Fibroblast of lung (primary cell): ENCODE results near the gene AMFR. TPM values are rescaled to one million over a fixed set of nuclear protein-coding genes. Genes with fewer than 3 reads are reported as not detected.

Source experiments
- DNase-seq, 2 donors: peaks; one replicate each; pipeline versions ENCODE4 v3.0.0 to v3.0.0-alpha.2; 2010; ENCODE audit warnings: low read depth in 2 of 2
- H2AFZ ChIP-seq: 2 replicates; pipeline ENCODE4 v1.5.1; 2012; ENCODE audit warnings: low read length, control low read depth, inconsistent platforms
- H3K27ac ChIP-seq: 2 replicates; pipeline ENCODE4 v1.5.1; 2011; ENCODE audit warnings: low read length, control low read depth; ENCODE audit not compliant: insufficient read depth
- H3K27me3 ChIP-seq: 2 replicates; pipeline ENCODE4 v1.5.1; 2011; ENCODE audit warnings: mild to moderate bottlenecking, low read length; ENCODE audit not compliant: control insufficient read depth, insufficient read depth
- H3K36me3 ChIP-seq: 2 replicates; pipeline ENCODE4 v1.5.1; 2011; ENCODE audit warnings: low read length; ENCODE audit not compliant: control insufficient read depth, insufficient read depth
- H3K4me1 ChIP-seq: 2 replicates; pipeline ENCODE4 v1.5.1; 2011; ENCODE audit warnings: low read length; ENCODE audit not compliant: control insufficient read depth, insufficient read depth; ENCODE audit errors: extremely low read depth
- H3K4me2 ChIP-seq: 2 replicates; pipeline ENCODE4 v1.5.1; 2011; ENCODE audit warnings: low read length, control low read depth; ENCODE audit not compliant: insufficient read depth; ENCODE audit errors: extremely low read depth
- H3K4me3 ChIP-seq, 4 experiments: fragments of 200-600 bp in 1 of 4; sonication (generic) in 1 of 4; replicated peaks in 1 of 4; 2 replicates each; pipeline ENCODE4 v1.5.1; 2011 to 2016; ENCODE audit warnings: low read length in 4 of 4, low read depth in 3 of 4, mild to moderate bottlenecking in 3 of 4, control low read depth in 2 of 4, inconsistent platforms in 1 of 4, mixed read lengths in 1 of 4; ENCODE audit not compliant: insufficient read depth in 1 of 4; ENCODE audit errors: control extremely low read depth in 1 of 4
- H3K79me2 ChIP-seq: 2 replicates; pipeline ENCODE4 v1.5.1; 2012; ENCODE audit warnings: mild to moderate bottlenecking, low read length, inconsistent platforms; ENCODE audit not compliant: control insufficient read depth, insufficient read depth
- H3K9ac ChIP-seq: 2 replicates; pipeline ENCODE4 v1.5.1; 2011; ENCODE audit warnings: mild to moderate bottlenecking, low read length, control low read depth; ENCODE audit not compliant: insufficient read depth
- H3K9me3 ChIP-seq: 2 replicates; pipeline ENCODE4 v1.5.1; 2012; ENCODE audit warnings: low read depth, low read length; ENCODE audit not compliant: control insufficient read depth, insufficient read depth
- H4K20me1 ChIP-seq: 2 replicates; pipeline ENCODE4 v1.5.1; 2011; ENCODE audit warnings: low read length; ENCODE audit not compliant: control insufficient read depth, insufficient read depth; ENCODE audit errors: extremely low read depth
- CTCF ChIP-seq, 2 donors: IDR thresholded peaks in 1 of 2; conservative IDR thresholded peaks in 1 of 2; 1 replicate in 1 of 2; 2 replicates in 1 of 2; pipeline ENCODE4 v1.5.1; 2011 to 2012; ENCODE audit warnings: low read length in 2 of 2, control low read depth in 1 of 2, inconsistent platforms in 1 of 2, low read depth in 1 of 2, mild to moderate bottlenecking in 1 of 2
- EZH2 ChIP-seq: IDR thresholded peaks from 2 replicates; pipeline ENCODE4 v1.5.1; 2012; ENCODE audit warnings: low read length, control low read depth, mild to moderate bottlenecking; ENCODE audit errors: missing control alignments
- polyA plus RNA-seq, 2 donors: library from polyadenylated mRNA; depleted of rRNA in 1 of 2; stranded (reverse) in 1 of 2; unstranded in 1 of 2; fragments of >200 nt; gene quantifications; 2 replicates each; pipeline ENCODE4 v1.2.1, GENCODE V29; 2011 to 2012; ENCODE audit warnings: missing spikeins in 1 of 2
- total RNA-seq: library from RNA; depleted of rRNA; stranded (reverse); fragments of >200 nt; gene quantifications from 2 replicates; pipeline ENCODE4 v1.2.1, GENCODE V29; 2014

The AMFR gene
- total and polyA plus RNA-seq, 2 donors (not counting 1 experiment from before 2014, with no cell fraction given) = 75.9 to 413 TPM

- Histone ChIP-seq H4K20me1 (no peaks in the 10 kb centered on the region), H3K4me3 (no peak overlapping the region), H3K79me2 (no peaks in the 10 kb centered on the region), H2AFZ (no peak overlapping the region), H3K9me3 (no peaks in the 10 kb centered on the region), H3K9ac (no peak overlapping the region), H3K4me1 (peaks cover 2% of the 10 kb centered on the region), H3K4me2 (no peak overlapping the region), H3K27ac (no peak overlapping the region), H3K36me3 (no peaks in the 10 kb centered on the region), H3K27me3 (peaks cover 2% of the 10 kb centered on the region)
- DNase-seq = no peak
- TF ChIP-seq EZH2 (no peak), CTCF (conservative IDR thresholded peaks at IDR 0.05 in 1 of 2, IDR thresholded peaks at IDR 0.05 in 1 of 2; ENCODE audit: low read depth in 1 of 2, low read length in 2 of 2) (no peak)
Measured at GRCh38 chr16:56331399-56331798, 93.9 kb downstream of the AMFR start.

DNA sequence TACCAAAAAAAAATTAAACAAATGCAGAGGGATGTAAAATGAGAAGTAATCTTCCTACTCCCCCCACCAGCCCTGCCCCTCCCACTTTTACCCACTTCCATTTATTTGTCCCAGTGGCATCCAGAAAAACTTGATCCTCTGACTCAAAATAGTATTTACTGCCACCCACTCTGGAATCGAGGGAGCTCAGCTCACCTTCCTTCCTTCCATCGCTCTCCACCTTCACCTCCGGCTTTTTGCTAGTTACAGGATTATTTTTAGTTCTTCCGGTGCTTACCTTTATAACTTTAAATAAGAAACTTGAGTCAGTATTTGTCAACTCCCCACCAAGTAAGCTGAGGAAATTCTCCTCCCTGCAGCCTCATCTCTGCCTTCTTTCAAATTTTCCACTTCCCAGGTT, 94.9 kb downstream of the AMFR start:
- Histone ChIP-seq H3K36me3 (no peaks in the 10 kb centered on the region), H3K9me3 (no peaks in the 10 kb centered on the region), H3K4me1 (peaks cover 2% of the 10 kb centered on the region), H2AFZ (no peak overlapping the region), H3K4me3 (no peak overlapping the region), H3K9ac (no peak overlapping the region), H4K20me1 (no peaks in the 10 kb centered on the region), H3K79me2 (no peaks in the 10 kb centered on the region), H3K27me3 (peaks cover 2% of the 10 kb centered on the region), H3K27ac (no peak overlapping the region), H3K4me2 (no peak overlapping the region)
- DNase-seq = no peak
- TF ChIP-seq EZH2 (no peak), CTCF (conservative IDR thresholded peaks at IDR 0.05 in 1 of 2, IDR thresholded peaks at IDR 0.05 in 1 of 2; ENCODE audit: low read depth in 1 of 2, low read length in 2 of 2) (no peak)

GRCh38 chr16:56329887-56330286, 95.5 kb downstream of the AMFR start:
- no peak for DNase-seq
- H3K27me3 ChIP-seq = peaks cover 2% of the 10 kb centered on the region
- peaks cover 2% of the 10 kb centered on the region for H3K4me1 ChIP-seq
- H3K27ac ChIP-seq = no peak overlapping the region
- H3K4me3 ChIP-seq = no peak overlapping the region
- no peaks in the 10 kb centered on the region for H3K79me2 ChIP-seq
- H3K4me2 ChIP-seq = no peak overlapping the region
- no peak overlapping the region for H2AFZ ChIP-seq
- H3K36me3 ChIP-seq = no peaks in the 10 kb centered on the region
- TF ChIP-seq CTCF (conservative IDR thresholded peaks at IDR 0.05 in 1 of 2, IDR thresholded peaks at IDR 0.05 in 1 of 2; ENCODE audit: low read depth in 1 of 2, low read length in 2 of 2) (no peak), EZH2 (no peak)
- H3K9me3 ChIP-seq = no peaks in the 10 kb centered on the region
- H3K9ac ChIP-seq = no peak overlapping the region
- H4K20me1 ChIP-seq = no peaks in the 10 kb centered on the region
